ENCODE measurements around the gene SGO1.
"Not testable (repeated sequence)": the region's sequence is repeated elsewhere in the genome, so short reads cannot be mapped to it uniquely, and the experiment has no call there.

The SGO1 gene

DNA sequence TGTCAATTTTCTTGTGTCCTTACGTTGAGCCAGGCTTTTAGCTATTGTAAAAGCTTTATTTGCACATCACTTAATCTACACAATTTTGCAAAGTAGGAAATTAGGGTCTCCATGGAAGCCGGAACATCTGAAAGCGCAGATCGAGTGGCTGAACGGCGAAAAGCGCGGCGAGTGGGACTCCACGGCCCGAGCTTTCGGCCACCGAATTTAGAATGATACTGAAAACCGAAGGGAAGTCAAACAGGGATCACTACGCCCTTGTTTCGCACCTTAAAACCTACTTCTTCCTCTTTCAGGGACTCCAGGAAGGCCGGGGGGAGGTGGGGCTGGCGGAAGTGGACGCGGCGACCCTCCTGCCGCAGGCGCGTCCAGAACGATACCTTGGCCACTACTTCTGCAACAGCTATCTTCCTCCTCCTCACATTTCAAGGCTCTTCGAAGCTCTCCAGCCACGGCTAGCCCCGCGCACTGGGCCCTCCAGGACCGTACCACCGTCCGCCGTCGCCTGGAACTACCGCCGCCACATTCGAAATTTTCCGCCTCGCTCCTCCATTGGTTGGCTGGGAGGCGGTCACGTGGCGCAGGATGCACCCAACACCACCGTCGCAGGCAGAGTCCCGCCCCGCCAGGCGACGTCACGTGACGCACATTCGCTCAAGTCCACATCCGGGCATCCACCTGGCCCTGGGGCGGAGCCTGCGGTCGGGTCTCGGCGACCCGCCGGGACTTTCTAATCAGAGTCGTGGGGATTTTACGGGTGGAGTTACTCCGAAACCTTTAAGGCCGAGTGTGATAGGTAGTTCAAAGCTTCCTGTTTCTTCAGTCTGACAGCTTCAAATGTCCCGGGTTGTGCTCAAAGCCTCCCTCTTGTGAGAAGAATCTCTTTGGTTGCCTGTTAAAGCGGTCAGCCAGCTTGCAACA, at the start of gene SGO1:
Gene SGO1 (minus strand): TSS at position 528 of the 921 bp plus-strand sequence. CDS start 2,179 bp downstream, outside the sequence.
- peak; percentile 95 to 99 (median 98) for DNase-seq

DNA sequence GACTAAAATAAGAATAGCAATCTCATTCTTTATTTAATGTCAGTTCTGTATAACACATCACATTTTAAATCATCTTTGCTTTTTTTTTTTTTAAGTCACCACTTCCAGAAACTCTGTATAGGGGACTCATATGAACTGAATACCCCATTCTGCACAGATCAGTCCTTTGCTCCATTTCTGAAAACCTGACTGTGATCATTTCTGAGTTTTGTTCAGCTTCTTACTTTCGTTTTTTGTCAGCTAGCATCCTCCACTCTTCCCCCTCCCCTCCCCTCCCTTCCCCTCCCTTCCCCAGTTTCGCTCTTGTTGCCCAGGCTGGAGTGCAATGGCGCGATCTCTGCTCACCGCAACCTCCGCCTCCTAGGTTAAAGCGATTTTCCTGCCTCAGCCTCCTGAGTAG, 49.8 kb upstream of the SGO1 start:
- DNase-seq: no peak

DNA sequence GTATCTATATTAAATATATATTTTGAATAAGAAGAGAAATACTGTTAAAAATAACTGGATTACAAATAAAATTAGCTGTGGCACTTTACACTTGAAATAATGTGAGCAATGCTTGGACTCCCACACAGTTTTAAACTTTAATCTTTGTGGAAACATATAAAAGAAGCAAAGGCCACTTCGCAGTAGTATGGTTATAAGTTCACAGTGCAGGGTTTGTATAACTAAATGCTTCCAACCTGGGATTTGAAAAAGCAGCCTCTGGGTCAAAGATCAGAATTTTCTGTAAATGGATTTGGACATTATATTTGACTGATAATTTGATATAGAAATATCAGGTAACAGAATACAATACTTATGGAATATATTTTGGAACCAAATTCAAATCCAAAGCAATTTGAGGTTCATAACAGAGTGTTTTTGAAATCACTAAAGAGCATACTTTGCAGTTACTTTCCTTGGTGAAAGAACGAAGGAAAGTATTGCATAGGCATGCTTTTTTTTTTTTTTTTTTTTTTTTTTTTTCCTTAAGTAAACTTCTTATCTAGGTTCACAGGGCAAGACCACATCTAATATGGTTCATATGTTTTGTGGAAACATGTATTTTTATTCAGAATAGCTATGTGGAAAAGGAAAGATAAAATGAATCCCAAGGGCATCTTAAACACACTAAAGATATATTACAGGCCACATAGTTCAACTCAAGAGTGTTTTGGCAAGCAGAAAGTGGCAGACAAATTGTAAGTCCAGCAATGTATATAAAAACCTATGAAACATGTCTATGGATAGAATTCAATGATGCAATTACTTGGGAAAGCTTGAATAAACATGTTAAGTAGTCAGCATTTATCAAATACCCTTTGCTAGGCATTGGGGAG, 47.1 kb upstream of the SGO1 start:
- DNase-seq: no peak

DNA sequence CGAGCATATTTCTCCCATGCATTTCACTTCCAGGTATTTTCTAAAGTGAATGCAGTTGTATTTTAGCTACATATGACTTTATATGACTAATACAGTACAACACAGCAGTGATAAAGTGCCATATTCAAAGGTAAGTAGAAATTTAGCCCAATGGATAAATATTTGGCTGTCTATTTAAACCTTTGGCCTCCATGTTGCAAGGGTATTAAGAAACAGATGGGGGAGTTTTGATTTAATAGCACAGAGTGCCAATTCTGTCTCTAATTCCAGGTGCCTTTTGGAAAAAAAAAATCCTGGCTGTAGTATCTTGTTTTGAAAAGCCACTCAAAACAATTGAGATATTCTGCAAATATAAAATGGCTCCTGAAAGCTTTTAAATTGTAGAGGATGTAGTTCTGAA, 44.9 kb upstream of the SGO1 start:
- no peak for DNase-seq

DNA sequence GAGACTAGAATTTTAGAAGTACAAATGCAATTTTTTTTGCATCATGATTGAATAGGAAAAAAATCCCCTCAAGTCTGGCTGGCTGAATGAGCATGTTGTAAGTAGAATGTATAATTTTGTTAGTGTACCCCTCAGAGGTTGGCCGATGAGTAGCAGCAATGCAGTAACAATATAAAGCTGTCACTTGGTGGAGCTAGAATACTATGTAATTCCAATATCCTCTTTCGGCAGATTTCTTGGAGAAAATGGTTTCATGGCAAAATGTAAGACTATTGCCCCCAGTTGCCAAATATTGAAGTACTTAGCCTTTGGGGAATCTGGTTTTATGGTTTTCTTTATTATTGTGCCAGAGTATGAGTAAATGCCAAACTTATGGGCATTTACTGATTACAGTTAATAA, 39.8 kb upstream of the SGO1 start:
- DNase-seq: no peak

DNA sequence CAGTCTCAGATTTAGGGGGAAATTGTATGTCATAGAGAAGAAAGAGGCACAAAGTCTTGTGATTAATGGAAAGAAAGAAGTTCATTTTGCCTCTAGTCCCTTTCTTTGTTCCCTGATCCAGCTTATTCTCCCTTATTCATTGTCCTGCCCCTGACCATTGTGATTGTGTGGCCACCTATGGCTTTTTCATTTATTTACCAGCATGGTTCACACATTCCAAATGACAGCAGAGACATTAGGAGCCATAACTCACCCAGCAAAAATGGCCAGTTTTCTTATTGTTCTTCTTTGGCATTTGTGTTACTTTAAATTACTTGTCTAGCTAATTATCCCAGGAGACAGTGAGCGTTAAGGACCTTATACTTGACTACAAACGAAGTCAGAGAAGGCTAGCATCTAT, 36.3 kb upstream of the SGO1 start:
- DNase-seq: no peak

DNA sequence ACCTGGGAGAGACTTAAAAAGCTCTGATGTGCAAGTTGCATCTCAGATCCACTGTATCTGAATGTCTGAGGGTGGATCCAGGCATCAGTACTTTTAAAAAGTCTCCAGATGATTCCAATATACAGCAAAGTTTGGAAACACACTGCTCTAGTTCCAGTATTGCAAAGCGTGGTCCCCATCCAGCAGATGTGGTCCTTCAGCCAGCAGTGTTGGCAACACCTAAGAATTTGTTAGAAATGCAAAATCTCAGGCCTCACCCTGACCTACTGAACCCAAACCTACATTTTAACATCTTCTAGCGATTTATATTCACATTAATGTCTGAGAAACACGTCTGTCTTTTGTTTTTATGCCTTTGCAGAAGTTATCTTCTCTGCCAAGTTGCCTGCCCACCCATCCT, 32.2 kb upstream of the SGO1 start:
- no peak for DNase-seq

DNA sequence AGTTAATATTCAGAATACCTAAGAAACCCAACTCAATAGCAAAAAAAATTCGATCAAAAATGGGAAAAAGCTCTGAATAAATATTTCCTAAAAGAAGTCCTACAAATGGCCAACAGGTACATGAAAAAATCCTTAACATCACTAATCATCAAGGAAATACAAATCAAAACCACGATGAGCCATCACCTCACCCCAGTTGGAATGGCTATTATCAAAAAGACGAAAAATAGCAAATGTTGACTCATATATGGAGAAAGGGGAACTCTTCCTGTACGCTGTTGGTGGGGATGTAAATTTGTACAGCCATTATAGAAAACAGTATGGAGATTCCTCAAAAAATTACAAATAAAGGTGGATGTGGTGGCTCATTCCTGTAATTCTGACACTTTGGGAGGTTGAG, 29.6 kb upstream of the SGO1 start:
- DNase-seq: no peak

DNA sequence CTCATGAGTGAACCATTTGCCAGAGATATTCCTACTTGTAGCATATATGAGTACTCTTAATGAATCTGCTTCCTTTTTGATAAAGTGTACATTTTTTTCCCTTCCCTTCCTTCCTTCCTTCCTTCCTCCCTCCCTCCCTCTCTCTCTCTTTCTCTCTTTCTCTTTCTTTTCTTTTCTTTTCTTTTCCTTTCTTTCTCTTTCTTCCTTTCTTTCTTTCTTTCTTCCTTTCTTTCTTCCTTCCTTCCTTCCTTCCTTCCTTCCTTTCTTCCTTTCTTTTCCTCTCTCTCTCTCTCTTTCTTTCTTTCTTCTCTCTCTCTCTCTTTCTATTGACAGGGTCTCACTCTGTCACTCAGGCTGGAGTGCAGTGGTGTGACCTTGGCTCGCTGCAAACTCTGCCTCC, 27.5 kb upstream of the SGO1 start:
- DNase-seq: not testable (repeated sequence)

DNA sequence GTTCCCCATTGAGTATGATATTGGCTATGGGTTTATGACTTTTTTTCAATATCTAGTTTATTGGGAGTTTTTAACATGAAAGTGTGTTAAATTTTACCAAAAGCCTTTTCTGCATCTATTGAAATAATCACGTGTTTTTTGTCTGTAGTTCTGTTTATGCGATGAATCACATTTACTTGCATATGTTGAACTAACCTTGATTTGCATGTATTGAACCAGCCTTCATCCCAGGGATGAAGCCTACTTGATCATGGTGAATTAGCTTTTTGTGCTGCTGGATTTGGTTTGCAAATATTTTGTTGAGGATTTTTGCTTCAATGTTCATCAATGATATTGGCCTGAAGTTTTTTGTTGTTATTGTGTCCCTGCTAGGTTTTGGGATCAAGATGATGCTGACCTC, 21.9 kb upstream of the SGO1 start:
- not testable (repeated sequence) for DNase-seq

DNA sequence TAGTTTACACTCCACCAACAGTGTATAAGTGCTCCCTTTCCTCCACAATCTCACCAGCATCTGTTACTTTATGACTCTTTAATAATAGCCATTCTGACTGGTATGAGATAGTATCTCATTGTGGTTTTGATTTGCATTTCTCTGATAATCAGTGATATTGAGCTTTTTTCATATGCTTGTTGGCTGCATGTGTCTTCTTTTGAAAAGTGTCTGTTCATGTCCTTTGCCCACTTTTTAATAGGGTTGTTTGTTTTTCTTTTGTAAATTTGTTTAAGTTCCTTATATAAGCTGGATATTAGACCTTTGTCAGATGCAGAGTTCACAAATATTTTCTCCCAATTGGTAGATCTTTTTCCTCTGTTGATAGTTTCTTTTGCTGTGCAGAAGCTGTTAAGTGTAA, 19.9 kb upstream of the SGO1 start:
- not testable (repeated sequence) for DNase-seq

DNA sequence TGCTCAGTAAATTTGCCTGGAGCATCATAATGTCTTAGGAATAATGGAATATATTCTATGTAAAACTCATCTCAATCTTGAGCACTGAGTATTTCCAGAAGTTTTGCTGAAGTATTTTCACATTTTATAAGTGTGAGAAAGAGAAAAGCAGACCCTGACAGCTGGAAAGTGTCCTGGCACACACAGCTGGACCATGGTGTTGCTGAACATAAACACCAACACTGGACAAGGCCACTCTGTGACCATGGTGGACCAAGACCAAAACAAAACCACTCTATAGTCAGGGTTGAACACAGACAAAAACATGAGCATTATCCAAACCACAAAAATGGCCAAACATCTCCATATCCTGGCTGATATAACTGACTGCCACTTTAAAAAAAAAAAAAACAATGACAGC, 15.1 kb upstream of the SGO1 start:
- DNase-seq: no peak

DNA sequence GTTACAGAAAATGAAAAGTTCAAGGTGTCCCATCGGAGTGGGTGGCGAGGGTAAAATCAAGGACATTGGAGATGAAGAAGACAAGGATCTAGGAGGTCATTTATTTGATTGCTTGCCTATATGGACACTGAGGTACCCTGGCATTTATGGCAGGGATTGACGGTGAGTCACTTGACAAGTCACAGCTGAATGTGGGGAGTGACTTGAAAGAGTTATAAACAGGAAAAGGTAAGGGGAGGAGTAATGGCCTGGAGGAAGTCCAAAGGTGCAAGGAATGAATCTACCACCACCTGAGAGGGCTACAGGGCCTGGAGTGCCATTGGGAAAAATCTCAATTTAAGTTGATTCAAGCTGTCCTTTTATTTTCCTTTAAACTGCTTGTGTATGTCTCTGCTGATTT, 11.8 kb upstream of the SGO1 start:
- DNase-seq: no peak

DNA sequence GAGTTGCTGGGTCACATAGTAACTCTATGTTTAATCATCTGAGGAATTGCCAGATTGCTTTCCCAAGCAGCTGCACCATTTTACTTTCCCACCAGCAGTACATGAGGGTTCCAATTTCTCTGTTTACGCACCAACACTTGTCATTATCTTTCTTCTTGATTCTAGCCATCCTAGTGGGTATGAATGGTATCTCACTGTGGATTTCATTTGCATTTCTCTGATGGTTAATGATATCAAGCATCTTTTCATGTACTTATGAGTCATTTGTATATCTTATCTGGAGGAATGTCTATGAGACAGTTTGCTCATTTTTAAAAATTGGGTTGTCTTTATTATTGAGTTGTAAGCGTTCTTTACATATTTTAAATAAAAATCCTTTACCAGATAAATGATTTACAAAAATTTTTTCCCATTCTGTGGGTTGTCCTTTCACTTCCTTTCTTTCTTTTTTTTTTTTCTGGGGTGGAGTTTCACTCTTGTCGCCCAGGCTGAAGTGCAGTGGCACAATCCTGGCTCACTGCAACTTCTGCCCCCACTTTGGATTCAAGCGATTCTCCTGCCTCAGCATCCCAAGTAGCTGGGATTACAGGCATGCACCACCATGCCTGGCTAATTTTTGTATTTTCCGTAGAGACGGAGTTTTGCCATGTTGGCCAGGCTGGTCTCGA, 8.9 kb upstream of the SGO1 start:
- DNase-seq: no peak

DNA sequence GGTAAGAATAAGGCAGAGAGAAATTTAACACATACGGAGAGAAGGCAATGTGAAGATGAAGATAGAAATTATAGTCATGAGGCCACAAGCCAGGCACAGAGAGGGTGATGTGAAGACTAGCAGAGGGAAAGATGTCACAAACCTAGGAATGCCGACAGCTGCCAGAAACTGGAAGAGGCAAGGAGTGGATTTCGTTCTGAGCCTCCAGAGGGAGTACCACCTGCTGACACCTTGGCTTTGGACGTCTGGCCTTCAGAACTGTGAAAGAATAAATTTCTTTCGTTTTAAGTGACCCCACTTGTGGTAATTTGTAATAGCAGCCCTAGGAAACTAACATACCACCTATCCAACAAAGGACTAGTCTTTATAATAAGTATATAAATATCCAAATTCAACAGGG, 5.0 kb upstream of the SGO1 start:
- DNase-seq: no peak

DNA sequence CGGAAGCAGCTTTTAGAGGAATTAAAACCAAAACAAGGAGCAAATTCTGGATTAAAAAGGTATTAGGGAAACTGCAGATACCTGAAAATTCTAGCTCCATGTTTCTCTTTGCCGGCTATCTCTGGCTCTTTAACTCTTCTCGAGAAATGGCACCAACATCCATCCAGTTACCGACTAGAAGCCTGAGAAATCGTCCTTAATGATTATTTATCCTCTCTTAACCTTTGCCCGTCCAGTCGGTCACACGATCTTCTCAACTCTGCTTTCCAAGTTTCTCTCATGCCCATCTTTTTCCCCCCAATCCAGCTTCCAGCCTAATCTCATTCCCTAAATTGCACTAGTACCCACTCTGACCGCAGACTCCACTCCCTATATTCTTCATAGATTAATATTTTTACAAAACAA, 596 bp upstream of the SGO1 start:
- DNase-seq: no peak

DNA sequence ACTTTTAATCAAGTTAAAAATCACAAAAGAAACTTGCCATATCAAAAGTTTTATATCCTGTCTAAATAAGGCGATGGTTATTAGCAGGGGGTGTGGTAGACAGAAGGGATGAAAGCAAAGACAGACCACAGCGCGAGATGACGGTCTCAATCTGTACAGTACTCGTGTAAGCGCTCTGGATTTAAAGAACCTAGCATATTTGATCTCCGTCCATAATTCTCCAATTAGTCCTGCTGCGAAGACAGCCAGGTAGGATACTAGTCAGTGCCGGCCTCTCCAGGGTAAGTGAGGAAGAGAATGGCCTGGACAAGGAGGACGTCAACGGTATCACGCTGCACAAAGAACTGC, 701 bp downstream of the SGO1 start:
- no peak for DNase-seq

DNA sequence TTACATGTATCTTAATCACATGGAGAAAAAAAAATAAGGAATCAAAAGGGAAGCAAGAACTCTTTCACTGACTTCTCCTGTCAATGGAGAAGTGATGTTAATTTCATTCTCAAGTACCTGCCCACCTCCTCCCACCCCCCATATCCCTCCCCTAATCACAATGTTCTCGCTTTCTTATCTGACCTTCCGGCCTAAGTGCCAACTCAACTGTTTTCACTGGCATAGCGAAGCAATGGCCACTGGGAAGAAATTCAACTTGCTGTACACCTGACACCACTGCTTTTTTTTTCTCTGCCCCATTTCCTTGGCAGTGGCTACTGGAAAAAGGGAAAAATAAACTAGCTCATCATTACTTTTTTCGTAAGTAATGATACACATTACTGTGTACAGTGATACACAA, 3.8 kb downstream of the SGO1 start:
- no peak for DNase-seq

DNA sequence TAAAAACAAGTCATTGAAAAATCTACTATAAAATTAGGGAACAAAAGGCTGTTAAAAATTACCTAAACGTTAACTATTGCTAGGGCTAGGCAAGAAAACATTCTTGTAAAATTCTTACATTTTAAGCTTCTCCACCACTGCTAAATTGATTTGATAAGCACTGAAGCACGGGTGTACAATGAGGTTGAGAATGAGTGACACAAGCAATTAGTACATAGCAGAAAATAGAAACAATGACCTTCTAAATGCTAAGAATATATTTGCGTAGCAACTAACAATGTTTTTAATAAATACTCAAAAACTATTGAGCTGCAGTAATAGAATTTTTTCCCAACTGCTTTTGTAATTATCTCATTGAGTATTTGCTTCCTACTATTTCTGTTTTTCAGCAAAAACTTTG, 4.7 kb downstream of the SGO1 start:
- DNase-seq: no peak

DNA sequence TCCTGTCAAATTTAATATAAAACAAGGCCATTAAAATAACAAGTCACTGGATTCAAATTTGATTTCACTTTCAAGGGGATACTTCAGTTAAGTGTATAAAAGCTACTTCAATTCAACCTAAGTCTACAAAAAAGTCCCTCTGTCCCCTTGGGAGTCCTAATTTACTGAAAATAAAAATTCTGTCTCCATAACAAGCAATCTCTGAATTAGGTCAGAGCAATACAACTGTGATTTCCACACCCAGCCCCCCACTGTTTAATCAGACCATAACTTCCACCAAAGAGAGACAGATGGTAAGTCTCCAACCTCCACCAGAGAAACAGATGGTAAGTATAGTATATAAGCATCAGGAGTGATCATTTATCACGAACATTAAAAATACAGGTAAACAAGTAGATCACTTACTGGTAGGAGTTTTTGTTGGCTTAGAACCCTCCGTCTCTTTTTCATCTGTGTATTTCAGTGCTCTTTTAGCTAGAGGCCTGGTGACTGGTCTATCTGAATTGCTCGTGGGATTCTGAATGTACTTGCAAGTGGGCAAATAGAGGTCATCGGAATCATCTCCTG, 12.1 kb downstream of the SGO1 start:
- DNase-seq: no peak

DNA sequence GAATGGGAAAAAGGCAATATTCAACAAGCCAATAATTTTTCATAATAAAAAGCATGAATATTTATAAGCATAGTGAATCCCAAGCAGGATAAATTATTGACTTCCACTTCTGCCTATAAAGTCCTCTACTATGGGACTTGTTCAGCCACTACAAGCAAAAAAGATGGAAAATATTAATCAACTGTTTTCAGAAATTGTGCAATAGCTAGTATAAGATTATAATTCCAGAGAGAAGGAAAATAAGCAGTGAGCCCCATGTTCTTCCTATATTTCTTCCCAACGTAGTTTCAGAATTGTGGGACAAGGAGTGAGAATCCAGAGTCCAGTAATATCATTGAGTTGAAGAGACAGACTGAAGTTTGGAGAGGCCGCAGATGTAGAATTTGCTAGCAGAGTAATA, 24.3 kb downstream of the SGO1 start:
- no peak for DNase-seq

DNA sequence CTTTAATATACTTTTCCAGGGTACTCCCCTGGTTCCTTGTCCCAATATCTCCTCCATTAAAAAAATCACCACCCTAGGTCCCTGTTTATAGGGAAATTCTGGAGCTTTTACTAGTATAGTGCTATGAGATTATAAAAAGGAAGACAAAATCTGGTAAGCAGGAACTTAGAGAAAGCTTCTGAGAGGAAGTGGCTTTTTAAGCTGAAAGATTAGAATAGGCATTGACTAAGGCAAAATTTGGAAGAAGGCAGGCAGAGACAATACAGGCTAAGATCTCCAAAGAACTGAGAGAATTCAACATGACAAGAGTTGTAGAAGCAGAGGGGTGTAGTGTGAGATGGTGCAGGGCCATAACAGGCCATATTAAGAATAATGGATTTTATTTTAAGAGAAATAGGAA, 25.8 kb downstream of the SGO1 start:
- no peak for DNase-seq

DNA sequence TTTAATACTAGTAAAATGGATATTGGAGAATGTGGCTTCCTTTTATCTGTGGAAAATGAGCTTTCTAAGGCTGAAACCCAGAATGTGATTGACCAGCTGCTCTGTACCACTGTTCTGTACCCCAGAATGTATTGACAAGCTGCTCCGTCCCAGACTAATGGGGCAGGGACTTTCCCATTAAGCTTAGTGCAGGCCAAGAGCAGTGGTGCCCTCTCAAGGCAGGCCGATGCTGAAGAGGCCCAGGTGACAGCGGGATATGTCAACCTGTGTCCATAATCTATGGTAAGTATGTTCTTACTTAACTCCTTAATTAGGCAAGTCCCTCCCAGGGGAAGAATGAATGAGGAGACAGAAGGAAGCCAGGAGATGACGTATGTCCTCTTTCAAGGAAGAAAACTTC, 31.1 kb downstream of the SGO1 start:
- DNase-seq: no peak
